Measurements from ENCODE around the gene SCUBE1. TPM values are rescaled to one million over a fixed set of nuclear protein-coding genes. Genes with fewer than 3 reads are reported as not detected.

Gene SCUBE1
- total RNA-seq, 4 donors from 2014 or later = 33.3 to 109 (median 66.3) TPM

DNA sequence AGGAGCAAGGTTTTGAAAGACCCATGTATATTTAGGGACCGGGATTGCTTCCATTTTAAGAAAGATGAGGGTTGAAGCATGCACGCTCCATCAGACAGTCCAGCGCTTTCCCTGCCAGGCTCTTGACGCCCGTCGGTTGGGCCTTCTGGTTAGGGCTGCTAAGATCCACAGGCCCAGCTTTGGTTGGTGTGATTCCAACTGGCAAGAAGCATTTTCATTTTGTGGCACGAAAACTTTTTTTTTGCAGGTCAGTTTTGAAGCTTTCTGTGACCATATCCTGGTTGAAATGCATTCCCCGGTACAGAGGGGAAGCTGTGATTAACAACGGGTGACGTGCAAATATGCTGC, 34.4 kb upstream of the SCUBE1 start:
- Histone ChIP-seq H3K4me1 (peaks cover 0 to 26% (median 21%) of the 10 kb centered on the region in 4 donors), H3K4me3 (no peak overlapping the region), H3K9me3 (peaks cover 0 to 15% (median 0%) of the 10 kb centered on the region in 4 donors), H3K36me3 (no peaks in the 10 kb centered on the region), H3K27ac (replicated peaks in 1 of 4) (peak overlapping the region in 3 of 4 donors; percentile 18 to 58 (median 34)), H3K27me3 (peaks cover 0 to 14% (median 0%) of the 10 kb centered on the region in 4 donors)
- 27% methylated on average over 10 of the region's 10 CpGs for WGBS
- TF ChIP-seq EP300 (IDR thresholded peaks at IDR 0.05) = no peak
- no peak for DNase-seq (ENCODE audit: extremely low spot score)
- intact Hi-C loops (cut with DNase I) = no loop called here

DNA sequence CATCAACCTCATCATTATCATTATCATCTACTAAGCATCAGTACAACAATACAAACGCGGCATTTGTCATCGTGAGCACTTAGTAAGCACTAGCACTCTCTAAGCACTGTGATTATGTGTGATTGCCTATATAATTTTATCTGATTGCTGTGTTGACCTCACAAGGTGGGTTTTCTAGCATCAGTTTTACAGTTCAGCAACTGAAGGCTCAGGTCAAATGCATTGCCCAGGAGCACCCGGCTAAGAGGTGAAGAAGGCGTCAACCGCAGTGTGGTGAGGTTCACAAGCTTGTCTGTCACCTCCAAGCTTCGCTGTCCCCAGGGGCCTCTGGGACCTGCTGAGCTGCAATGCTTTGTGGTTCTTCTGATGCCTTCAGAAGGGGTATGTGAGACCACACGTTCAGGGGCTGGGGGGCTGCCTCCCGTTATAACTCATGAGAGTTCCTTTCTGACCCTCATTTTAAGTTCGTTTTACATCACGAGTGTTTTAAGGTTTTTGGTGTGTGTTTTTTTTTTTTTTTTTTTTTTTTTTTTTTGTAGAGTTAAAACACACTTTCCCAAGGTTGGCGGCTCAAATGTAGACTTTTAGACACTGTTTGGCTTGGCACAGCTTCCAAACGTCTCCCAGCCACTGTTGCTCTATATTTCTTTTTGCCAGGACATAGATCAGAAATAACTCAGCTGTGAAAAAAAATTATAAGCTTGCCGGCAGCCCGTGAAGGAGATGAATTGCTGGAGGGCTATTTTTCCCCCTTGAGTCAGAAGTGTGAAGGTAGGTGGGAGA, 33.8 kb upstream of the SCUBE1 start:
- DNase-seq (ENCODE audit: extremely low spot score) = no peak
- Histone ChIP-seq H3K27ac (replicated peaks in 1 of 4) (peak overlapping the region in 3 of 4 donors; percentile 18 to 58 (median 34)), H3K36me3 (no peaks in the 10 kb centered on the region), H3K4me1 (peaks cover 0 to 26% (median 21%) of the 10 kb centered on the region in 4 donors), H3K9me3 (peaks cover 0 to 15% (median 0%) of the 10 kb centered on the region in 4 donors), H3K27me3 (peaks cover 0 to 18% (median 0%) of the 10 kb centered on the region in 4 donors), H3K4me3 (no peak overlapping the region)
- 49% methylated on average over 15 of the region's 15 CpGs for WGBS
- TF ChIP-seq POLR2A (IDR thresholded peaks at IDR 0.05; ENCODE audit: low read depth) = no peak
- no peak for TF ChIP-seq EP300 (IDR thresholded peaks at IDR 0.05)
- TF ChIP-seq POLR2AphosphoS5 (IDR thresholded peaks at IDR 0.05) = no peak
- TF ChIP-seq, protein P1, sequence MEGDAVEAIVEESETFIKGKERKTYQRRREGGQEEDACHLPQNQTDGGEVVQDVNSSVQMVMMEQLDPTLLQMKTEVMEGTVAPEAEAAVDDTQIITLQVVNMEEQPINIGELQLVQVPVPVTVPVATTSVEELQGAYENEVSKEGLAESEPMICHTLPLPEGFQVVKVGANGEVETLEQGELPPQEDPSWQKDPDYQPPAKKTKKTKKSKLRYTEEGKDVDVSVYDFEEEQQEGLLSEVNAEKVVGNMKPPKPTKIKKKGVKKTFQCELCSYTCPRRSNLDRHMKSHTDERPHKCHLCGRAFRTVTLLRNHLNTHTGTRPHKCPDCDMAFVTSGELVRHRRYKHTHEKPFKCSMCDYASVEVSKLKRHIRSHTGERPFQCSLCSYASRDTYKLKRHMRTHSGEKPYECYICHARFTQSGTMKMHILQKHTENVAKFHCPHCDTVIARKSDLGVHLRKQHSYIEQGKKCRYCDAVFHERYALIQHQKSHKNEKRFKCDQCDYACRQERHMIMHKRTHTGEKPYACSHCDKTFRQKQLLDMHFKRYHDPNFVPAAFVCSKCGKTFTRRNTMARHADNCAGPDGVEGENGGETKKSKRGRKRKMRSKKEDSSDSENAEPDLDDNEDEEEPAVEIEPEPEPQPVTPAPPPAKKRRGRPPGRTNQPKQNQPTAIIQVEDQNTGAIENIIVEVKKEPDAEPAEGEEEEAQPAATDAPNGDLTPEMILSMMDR (IDR thresholded peaks at IDR 0.05) = no peak
- intact Hi-C loops (cut with DNase I) = no loop called here

DNA sequence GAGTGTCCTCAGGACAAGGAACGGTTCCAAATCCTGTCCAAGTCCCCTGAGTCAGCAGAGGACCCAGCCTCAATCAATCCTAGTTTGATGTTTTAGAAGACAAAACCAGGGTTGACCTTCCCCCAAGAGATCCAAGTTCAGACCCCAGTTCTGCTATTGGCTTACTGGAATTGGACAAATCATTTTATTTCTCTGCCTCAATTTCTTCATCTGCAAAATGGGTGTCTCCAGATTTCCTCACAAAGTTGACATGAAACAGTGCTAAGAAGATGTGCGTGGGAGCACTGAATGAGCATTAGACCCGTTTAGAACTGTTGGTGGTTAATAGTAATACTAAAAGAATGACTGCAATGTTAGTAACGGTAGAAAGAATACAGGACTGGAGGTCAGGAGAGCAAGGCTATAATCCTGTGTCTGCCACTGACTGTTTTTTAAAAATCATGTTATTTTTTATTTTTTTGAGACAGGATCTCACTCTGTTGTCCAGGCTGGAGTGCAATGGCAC, 32.8 kb upstream of the SCUBE1 start:
- WGBS = 81% methylated on average over 4 of the region's 4 CpGs
- no peak for DNase-seq (ENCODE audit: extremely low spot score)
- Histone ChIP-seq H3K4me3 (no peak overlapping the region), H3K4me1 (peaks cover 0 to 26% (median 21%) of the 10 kb centered on the region in 4 donors), H3K27ac (replicated peaks in 1 of 4) (no peak overlapping the region), H3K9me3 (peaks cover 0 to 15% (median 0%) of the 10 kb centered on the region in 4 donors), H3K36me3 (no peaks in the 10 kb centered on the region), H3K27me3 (peaks cover 0 to 26% (median 0%) of the 10 kb centered on the region in 4 donors)
- TF ChIP-seq, protein P1 (IDR thresholded peaks at IDR 0.05) = no peak
- TF ChIP-seq POLR2AphosphoS5 (IDR thresholded peaks at IDR 0.05) (no peak), POLR2A (IDR thresholded peaks at IDR 0.05; ENCODE audit: low read depth) (no peak)
- intact Hi-C loops (cut with DNase I) = no loop called here

DNA sequence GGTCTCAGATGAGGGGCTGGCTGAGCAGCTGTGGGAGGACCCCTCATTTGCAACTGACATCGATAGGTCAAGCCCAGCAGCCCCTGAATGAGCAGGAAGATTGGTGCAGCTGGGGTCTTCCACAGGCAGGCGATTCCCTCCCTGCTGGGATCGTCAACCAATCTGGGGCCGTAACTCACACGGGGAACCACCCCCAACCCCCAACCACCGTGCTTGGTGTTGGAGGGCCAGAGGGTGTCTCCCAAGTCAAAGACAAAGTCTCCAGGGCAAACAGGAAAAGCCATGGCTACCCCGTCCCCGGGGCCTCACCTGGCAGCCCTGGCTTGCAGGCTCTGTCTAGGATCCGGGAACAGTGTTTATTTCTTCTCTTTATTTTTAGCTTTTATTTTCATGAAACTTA, 26.9 kb upstream of the SCUBE1 start:
- no peak overlapping the region for H3K4me3 ChIP-seq
- DNase-seq (ENCODE audit: extremely low spot score) = no peak
- peaks cover 0 to 12% (median 0%) of the 10 kb centered on the region in 4 donors for H3K9me3 ChIP-seq
- H3K4me1 ChIP-seq = peaks cover 0 to 12% (median 9%) of the 10 kb centered on the region in 4 donors
- intact Hi-C loops (cut with DNase I) = no loop called here
- no peaks in the 10 kb centered on the region for H3K36me3 ChIP-seq
- WGBS = 13% methylated on average over 6 of the region's 9 CpGs
- H3K27ac ChIP-seq (replicated peaks in 1 of 4) = no peak overlapping the region
- peaks cover 0 to 53% (median 0%) of the 10 kb centered on the region in 4 donors for H3K27me3 ChIP-seq
- TF ChIP-seq EP300 (IDR thresholded peaks at IDR 0.05) (no peak), POLR2A (IDR thresholded peaks at IDR 0.05; ENCODE audit: low read depth) (no peak), POLR2AphosphoS5 (IDR thresholded peaks at IDR 0.05) (no peak)
- TF ChIP-seq, protein P1 (IDR thresholded peaks at IDR 0.05) = no peak

DNA sequence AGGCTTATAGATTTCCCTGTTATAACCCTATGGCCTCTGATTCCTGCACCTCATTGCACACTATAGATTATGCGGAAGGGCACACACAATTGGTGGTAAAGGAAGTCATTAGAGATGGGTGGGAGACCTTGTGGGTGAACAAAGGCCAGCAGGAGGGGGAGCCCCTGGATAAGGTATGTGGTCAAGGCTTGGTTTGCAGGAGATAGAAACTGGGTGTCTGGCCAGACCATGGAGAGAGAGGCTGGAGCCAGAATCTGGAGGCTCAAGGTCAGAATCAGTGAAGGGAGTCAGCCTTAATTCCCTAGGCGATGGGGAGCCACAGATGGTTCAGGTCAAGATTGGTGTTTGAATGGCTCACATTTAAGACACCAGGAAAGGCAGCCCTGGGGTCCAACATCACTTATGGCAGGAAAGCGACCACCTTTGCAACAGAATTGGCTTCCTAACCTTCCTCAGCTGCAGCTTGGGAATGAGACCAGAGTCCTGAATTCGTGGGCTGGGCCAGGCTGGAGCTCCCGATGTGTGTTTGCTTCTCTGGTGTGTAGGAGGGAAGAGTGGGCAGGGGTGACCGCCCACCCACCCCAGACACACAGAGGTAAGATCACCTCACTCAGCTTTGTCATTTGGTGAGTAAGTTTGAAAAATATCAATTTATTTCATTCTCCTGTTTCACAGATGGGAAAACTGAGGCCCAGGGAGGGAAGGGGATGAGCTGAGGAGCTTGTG, 22.7 kb upstream of the SCUBE1 start:
- Histone ChIP-seq H3K27me3 (peaks cover 0 to 33% (median 0%) of the 10 kb centered on the region in 4 donors), H3K27ac (replicated peaks in 1 of 4) (no peak overlapping the region), H3K4me1 (peaks cover 0 to 12% (median 9%) of the 10 kb centered on the region in 4 donors), H3K36me3 (no peaks in the 10 kb centered on the region), H3K9me3 (no peaks in the 10 kb centered on the region), H3K4me3 (no peak overlapping the region)
- no peak for DNase-seq (ENCODE audit: extremely low spot score)
- intact Hi-C loops (cut with DNase I) = no loop called here
- TF ChIP-seq POLR2A (IDR thresholded peaks at IDR 0.05; ENCODE audit: low read depth) = no peak
- TF ChIP-seq, protein P1 (IDR thresholded peaks at IDR 0.05) = no peak
- no peak for TF ChIP-seq EP300 (IDR thresholded peaks at IDR 0.05)
- TF ChIP-seq POLR2AphosphoS5 (IDR thresholded peaks at IDR 0.05) = no peak
- 92% methylated on average over 5 of the region's 6 CpGs for WGBS
